ENCODE measurements around the gene ITCH.
"Not testable (repeated sequence)": the region's sequence is repeated elsewhere in the genome, so short reads cannot be mapped to it uniquely, and the experiment has no call there.

ITCH gene

DNA sequence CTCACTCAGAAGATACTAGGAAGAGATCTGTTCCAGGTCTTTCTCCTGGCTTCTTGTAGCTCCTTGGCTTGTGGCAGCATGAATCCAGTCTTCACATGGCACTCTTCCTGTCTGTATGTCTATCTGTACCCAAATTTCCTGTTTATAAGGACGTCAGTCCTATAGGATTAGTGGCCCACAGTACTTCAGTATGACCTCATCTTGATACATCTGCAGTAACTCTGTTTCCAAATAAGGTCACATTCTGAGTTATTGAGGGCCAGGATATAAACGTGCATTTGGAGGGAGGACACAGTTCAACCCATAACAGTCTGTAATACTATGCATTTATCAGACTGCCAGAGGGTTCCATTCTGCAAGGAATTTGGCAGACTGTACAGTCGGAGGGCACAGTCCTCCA lies 95.6 kb downstream of the ITCH start:
- no peak for DNase-seq

DNA sequence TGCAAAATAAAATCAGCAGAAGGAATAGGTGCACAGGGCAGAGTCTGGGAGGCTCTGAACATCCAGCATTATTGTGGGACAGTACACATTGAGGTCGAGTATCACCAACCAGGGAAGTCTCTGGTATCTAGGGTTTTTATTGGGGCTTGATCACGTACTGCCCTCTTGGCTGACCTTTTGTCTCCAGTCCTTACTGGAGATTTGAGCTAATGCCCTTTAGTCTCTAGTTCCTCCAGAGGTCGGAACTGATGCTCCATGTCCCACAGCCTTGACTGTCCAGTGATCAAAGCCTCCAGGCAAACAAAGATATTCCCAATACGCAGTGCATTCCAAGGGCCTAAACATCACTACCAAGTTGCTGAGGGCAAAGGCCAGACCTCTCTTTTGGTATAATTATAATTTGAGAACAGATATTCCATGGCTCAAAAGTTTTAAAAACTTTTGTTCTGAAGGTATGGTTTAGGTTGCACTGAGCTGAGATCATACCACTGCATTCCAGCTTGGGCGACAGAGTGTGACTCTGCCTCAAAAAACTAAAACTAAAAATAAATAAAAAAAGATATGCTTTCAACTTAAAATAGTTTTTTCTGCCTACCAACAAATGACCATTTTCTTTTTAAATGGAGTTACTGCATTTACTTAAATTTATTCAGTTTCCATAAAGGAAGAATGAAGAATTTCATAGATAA lies 96.3 kb downstream of the ITCH start:
- no peak for DNase-seq

DNA sequence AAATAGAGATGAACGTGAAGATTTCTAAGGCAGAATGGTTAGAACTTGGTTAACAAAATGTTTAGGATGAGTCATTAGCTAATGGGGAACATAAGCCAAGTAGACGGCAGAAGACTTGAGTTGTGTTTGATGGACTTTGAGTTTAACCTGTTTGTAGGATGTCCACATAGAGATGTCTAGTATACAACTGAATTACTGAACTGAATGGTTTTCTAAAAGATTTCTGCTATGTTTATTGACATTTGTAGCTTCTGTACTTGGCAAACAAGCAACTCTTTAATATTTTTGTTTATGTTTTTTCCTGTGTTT lies 98.7 kb downstream of the ITCH start:
- no peak for DNase-seq

DNA sequence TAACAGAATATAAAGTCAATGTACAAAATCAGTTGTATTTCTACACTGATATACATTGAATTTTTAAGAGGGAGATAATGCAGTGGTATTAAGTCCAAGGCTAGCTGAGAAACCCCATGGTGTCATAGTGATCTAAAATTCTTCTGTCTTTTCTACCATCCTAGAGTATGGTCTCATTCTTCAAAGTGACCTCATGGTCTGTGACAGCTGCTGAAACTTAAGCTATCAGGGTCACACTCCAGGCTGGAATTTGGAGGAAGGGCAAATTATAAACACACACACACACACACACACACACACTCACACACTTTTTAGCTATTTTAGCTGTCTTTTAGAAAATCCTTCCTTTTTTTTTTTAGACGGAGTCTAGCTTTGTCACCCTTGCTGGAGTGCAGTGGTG lies 105.9 kb downstream of the ITCH start:
- no peak for DNase-seq

DNA sequence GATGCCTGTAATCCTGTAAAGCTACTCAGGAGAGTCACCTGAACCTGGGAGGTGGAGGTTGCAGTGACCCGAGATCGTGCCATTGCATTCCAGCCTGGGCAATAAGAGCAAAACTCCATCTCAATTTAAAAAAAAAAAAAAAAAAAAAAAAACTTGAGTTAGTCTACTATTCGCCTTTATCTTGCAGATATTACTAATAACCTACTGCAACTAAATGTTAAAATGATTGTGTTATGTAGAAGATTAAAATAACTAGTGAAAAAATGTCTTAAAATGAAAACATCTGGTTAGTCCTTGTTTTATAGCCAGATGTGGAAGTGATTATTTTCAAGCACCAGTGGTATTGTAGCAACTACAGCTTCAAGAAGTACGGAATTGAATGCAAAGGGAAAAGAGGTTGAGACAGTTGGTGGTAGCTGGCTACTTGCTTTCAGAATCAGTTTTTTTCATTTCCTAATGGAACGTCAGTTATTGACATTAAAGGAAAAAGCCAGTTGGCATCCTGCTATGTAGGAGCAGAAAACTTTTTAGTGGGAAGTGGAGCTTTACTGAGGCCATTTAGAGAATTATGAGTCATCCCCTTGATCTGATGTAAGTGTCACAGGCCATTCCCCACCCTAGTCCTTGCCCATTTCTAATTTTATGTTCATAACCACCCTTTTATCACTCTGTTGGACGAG lies 109.3 kb downstream of the ITCH start:
- DNase-seq, result no peak

DNA sequence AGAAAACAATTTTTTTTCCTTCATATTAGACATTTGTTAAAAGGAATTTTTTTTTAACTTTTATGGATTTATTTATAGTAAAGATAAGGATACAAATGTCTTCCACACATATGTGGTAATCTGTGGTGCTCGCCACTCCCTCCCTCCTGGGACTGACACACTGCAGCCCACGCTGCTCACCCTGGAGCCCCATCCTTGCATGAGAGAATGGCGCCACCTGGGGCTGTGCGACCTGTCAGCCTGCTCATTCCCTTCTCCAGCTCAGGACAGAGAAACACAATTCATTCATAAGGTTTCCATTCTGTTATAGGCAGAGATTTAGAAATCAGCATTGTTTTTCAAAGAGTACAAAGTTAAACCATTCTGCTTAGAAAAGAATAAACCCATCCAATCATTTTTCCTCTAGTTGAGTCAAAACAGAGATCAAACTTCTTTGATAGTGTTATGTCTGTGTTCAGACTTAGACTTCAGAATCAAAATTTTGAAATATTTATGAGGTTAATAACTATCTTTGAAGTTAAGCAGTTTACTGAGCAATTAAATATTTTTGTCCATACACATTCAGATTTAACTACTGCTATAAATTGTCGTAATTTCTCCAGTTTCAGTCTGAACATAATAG lies 110.3 kb downstream of the ITCH start:
- DNase-seq, result no peak

DNA sequence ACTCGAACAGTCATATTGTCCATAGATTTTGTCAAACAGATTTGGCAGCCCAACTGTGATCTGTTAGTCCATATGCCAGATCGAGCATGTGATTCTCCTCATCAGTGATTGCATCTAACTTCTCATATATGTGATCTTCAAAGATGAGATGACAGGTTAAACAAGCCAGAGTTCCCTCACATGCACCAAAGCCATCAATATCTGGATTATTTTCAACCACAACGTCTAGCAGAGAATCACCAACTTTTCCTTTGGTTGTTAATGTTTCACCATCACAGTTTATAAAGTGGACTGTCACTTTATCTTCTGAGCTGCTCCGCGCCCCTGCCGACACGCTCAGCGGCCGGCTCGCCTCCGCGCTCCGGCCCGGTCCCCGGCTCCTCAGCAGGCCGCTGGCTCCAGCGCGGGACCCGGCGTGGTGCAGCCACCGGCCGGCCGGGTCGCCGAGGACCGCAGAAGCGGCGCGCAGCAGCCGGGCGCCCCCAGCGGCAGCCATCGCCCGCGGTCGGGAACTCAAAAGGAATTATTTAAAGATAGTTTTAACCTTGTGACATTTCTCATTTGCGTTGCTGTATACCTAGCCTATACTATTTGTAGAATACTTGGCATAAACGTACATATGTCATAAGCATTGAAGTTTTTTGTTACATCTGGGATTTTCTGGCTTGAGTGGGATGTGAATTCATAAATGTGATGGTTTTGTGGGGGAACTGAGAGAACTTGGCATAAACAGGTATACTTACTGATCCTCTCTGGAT lies 113.1 kb downstream of the ITCH start:
- DNase-seq, result peak; percentile 59

DNA sequence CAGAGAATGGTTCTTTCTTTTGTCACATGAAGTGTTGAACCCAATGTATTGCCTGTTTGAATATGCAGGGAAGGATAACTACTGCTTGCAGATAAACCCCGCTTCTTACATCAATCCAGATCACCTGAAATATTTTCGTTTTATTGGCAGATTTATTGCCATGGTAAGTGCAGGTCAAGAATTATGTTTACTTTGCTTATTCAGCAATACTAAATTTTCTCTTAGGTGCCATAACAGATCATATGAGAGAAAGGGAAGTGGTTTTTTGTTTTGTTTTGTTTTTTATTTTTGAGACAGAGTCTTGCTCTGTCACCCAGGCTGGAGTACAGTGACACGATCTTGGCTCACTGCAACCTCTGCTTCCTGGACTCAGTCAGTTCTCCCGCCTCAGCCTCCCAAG lies 116.6 kb downstream of the ITCH start:
- DNase-seq, result no peak

DNA sequence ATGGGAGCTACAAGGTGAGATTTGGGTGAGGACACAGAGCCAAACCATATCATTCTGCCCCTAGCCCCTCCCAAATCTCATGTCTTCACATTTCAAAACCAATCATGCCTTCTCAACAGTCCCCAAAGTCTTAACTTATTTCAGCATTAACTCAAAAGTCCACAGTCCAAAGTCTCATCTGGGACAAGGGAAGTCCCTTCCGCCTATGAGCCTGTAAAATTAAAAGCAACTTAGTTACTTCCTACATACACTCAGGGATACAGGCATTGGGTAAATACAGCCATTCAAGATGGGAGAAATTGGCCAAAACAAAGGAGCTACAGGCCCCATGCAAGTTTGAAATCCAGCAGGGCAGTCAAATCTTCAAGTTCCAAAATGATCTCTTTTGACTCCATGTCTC lies 119.1 kb downstream of the ITCH start:
- DNase-seq, result not testable (repeated sequence)

DNA sequence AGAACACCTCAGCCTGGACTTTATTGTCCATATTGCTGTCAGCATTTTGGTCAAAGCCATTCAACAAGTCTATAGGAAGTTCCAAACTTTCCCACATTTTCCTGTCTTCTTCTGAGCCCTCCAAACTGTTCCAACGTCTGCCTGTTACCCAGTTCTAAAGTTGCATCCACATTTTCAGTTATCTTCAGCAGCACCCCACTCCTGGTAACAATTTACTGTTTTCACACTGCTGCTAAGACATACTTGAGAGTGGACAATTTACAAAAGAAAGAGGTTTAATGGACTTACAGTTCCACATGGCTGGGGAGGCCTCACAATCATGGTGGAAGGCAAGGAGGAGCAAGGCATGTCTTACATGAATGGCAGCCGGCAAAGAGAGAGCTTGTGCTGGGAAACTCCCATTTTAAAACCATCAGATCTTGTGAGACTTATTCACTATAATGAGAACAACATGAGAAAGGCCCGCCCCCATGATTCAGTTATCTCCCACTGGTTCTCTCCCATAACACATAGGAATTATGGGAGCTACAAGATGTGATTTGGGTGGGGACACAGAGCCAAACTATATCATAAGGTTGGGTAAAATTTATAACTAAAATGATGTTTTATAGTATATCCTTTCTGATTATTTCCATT lies 120.6 kb downstream of the ITCH start:
- not testable (repeated sequence) for DNase-seq

DNA sequence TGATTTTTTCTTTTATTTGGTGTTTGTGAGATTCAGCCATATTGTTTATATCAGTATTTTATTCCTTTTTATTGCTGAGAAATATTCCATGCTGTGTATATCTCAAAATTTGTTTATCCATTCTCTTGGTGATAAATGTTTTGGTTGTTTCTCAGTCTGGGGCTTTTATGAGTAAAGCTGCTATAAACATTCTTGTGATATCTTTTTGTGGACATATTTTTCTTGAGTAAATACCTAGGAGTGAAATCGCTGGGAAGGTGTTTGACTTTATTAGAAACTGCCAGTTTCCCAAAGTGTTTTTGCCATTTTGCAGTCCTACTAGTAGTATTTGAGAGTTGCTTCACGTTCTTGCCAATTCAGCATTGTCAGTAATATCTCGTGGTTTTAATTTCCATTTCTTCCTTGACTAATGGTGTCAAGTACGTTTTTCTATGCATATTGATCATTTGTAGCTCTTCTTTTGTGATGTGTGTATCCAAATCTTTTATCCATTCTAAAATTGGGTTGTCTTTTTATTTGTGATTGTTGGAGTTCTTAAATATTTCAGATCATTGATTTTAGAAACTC lies 122.1 kb downstream of the ITCH start:
- DNase-seq, result no peak

DNA sequence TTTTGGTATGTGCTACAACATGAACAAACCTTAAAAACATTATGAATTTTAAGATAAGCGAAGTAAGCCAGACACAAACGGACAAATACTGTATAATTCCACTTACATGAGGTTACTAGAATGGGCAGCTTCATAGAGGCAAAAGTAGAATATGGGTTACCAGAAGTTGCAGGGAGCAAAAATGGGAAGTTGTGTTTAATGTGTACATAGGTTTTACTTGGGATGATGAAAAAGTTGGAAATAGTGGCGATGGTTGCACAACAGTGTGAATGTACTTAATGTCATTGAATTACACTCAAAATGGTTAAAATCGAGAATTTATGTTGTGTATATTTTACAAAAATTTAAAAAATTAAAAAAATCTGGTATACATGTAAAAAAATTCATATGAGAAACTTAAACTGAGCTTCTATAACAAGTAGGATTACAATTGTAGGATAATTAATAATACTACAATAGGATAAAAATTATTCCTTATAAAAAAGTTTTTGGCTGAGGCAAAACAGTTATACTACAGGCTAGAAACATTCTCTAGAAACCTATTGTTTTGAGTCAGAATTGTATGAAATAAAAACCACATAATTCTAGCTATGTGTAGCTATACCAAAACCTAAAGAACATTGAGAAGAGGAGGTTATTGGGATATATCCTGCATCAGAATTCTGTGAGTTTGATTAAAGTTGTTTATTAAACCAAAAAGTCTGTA lies 128.3 kb downstream of the ITCH start:
- no peak for DNase-seq

DNA sequence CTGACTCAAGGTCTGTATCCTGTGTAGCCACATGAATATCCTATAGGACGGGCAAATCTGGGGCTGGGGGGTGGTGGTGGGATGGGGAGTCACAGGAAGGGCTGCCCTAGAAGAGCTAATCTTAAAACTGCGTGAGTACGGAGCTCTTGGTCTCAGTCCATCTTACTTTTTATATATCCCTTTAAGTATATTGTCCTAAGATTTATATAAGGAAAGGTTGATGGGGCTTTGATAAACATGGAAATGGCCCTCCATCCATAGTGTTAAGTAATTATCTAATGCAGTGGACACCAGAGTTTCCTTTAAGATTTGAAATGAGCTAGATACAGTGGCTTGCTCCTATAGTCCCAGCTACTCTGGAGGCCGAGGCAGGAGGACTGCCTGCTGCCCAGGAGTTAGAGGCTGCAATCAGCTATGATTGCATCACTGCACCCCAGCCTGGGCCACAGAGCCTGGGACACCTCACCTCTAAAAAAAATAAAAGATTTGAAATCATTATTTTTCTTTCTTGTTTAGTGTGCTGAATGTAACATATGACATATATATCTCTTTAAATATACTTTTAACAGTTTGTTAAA lies 128.9 kb downstream of the ITCH start:
- DNase-seq, result no peak

DNA sequence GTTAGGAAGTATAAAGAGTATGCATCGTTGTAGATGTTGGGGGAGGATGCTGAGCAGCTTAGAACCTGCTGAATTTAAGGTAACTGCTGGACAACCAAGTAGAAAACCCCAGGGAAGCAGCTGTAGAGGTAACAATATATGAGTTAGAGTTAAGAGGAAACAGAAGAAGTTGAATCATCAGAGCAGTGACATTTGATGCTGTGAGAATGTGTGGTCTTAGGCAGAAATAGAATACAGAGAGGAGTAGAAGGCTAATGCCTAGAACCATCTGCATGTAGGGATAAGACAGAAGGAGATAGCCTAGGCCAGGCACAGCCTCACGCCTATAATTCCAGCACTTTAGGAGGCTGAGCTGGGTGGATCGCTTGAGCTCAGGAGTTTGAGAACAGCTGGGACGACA lies 130.6 kb downstream of the ITCH start:
- DNase-seq, result no peak

DNA sequence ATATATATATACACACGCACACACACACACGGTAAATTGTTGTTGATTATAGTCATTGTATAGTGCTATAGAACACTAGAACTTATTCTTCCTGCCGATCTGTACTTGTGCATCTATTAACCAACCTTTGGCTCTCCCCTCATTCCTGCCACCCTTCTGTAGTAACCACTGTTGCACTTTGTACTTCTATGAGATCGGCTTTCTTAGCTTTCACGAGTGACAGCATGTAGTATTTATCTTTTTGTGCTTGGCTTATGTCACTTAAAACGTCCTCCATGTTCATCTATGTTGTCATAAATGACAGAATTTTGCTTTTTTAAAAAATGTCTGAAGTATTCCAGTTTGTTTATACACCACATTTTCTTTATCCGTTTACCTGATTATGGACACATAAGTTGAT lies 132.2 kb downstream of the ITCH start:
- no peak for DNase-seq

DNA sequence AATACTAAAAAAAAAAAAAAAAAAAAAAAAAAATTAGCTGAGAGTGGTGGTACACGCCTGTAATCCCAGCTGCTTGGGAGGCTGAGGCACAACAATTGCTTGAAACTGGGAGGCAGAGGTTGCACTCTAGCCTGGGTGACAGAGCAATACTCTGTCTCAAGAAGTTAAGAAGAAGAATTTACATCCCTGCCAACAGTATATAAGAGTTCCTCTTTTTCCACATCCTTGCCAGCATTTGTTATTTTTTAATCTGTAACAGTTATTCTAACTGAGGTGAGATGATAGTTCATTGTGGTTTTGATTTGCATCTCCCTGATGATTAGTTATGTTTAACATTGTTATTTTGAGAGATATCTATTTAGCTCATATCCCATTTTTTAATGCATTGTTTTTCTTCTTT lies 132.8 kb downstream of the ITCH start:
- no peak for DNase-seq

DNA sequence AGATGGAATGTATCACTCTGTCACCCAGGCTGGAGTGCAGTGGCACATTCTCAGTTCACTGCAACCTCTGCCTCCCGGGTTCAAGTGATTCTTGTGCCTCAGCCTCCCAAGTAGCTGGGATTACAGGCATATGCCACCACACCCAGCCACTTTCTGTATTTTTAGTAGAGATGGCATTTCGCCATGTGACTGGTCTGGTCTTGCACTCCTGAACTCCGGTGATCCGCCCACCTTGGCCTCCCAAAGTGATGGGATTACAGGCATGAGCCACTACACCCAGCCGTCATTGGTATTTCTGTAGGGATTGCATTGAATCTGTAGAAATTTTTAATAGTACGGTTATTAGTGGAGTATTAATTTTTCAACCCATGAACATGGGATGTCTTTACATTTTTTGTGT lies 134.5 kb downstream of the ITCH start:
- not testable (repeated sequence) for DNase-seq

DNA sequence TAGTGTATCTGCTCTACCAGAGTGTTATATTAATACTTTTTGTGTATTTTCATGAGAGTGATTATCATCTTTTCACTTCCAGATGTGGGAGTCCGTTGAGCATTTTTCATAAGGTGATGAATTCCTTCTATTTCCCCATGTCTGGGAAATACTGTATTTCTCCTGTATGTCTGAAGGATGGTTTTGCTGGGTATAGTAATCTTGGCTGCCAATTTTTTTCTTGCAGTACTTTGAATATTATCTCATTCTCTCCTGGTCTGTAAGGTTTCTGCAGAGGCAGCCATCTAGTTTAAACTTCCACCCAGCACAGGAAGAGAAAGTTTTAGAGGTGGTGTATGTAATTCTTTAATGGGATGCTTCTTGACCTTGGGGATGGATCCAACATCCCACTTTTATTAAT lies 137.8 kb downstream of the ITCH start:
- no peak for DNase-seq

DNA sequence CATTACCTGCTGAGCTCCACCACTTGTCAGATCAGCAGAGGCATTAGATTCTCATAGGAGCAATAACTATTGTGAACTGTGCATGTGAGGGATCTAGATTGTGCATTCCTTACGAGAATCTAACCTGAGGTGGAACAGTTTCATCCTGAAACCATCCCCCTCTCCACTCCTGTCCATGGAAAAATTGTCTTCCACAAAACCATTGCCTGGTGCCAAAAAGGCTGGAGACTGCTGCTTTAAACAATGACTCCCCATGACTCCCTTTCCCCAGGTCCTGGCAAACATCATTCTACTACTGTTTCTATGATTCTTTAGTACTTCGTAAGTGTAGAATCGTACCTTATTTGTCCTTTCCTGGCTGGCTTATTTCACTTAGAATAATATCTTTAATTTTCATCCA lies 143.4 kb downstream of the ITCH start:
- DNase-seq, result no peak

DNA sequence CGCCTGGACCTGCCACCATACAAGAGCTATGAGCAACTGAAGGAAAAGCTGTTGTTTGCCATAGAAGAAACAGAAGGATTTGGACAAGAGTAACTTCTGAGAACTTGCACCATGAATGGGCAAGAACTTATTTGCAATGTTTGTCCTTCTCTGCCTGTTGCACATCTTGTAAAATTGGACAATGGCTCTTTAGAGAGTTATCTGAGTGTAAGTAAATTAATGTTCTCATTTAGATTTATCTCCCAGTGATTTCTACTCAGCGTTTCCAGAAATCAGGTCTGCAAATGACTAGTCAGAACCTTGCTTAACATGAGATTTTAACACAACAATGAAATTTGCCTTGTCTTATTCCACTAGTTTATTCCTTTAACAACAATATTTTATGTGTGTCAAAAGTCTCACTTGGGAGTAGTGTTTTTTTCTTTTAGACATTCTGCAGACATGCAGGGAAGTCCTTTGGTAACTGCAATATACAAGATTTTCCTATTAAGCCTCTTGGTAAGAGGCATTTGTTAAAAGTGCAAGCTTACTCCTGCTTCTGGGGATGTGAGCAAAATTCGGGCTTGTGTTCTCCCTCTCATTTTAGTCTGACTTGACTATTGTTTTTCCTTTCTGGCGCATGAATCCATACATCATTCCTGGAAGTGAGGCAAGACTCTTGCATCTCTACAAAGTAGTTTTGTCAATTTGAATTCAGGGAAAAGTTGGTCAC lies 144.8 kb downstream of the ITCH start:
- DNase-seq, result no peak

DNA sequence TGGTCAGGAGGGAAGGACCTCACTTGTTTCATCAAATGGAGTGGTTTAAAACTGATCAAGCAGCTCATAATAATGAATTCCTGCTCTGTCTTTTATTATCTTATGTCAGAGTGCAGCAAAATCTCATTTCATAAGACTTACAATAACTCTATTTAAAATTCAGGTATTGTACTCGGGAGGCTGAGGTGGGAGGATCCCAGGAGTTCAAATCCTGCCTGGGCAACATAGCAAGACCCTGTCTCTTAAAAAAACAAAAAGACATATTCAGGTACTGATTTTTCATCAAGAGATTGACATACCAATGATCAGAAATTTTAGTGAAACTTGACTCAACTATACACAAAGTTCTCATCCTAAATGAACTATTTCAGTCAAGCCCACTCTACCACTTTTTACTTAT lies 147.5 kb downstream of the ITCH start:
- no peak for DNase-seq

Measured in right kidney (tissue), 1 donor.